OCI-LY3 (cell line): ENCODE results near the gene CERS6.

Experiments
- CTCF ChIP-seq: fragments of 200-600, 300-600 bp; sonication (generic); IDR thresholded peaks from 2 replicates; pipeline ENCODE4 v1.5.1; 2014; ENCODE audit warnings: antibody characterized with exemption, low read length, low read depth
- EZH2phosphoT487 ChIP-seq: fragments of 200-600 bp; shearing (Covaris generic); IDR thresholded peaks from 2 replicates; pipeline ENCODE4 v1.6.1; 2018; ENCODE audit warnings: antibody characterized with exemption, mixed run types, low read depth

- TF ChIP-seq CTCF: no peak
- no peak for TF ChIP-seq EZH2phosphoT487
Measured at GRCh38 chr2:168731002-168731401, 274.9 kb downstream of the CERS6 start.
